ENCODE results near the gene PSMD5.

The PSMD5 gene

DNA sequence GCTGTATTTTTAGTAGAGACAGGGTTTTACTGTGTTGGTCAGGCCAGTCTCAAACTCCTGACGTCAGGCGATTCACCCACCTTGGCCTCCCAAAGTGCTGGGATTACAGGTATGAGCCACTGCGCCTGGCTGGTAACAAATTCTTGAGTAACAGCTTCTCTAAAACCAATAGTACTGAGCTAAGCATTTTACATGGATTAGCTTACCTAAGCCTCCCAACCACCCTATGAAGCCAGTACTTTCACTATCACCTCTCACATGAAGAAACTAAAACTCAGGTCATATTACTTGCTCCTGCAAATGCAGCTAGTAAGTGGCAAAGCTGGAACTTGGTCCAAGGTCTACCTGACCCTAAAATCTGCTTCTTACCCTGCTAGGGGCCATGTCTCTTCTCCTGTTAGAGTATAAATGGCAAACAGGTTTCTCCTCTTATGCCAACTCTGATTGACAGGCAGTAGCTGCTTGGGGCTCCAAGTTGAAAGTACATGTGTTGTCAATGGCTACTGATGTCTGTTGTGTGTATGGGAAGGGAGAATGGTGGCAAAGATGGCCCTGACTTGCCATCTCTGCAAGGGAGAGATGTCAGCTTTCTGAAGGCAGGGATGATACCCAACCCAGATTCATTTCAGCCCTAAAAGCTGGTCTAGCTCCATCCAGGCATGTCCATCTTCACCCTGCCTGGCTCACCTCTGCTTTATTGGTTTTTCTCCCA is 30.2 kb upstream of the PSMD5 start:
- no peaks in the 10 kb centered on the region for H3K9me3 ChIP-seq (ENCODE audit: control insufficient read depth, low read length)
- no peaks in the 10 kb centered on the region for H3K36me3 ChIP-seq (ENCODE audit: control insufficient read depth, insufficient read depth, low read length, severe bottlenecking)
- H3K27me3 ChIP-seq (replicated peaks; ENCODE audit: control insufficient read depth, insufficient read depth, low read length): no peaks in the 10 kb centered on the region
- H3K4me1 ChIP-seq (ENCODE audit: control insufficient read depth, insufficient read depth, low read length): peaks cover 14% of the 10 kb centered on the region
- DNase-seq (ENCODE audit: low read depth): no peak
- no peak overlapping the region for H3K4me3 ChIP-seq (ENCODE audit: low read length)
- H3K9ac ChIP-seq (ENCODE audit: low read length): no peak overlapping the region

DNA sequence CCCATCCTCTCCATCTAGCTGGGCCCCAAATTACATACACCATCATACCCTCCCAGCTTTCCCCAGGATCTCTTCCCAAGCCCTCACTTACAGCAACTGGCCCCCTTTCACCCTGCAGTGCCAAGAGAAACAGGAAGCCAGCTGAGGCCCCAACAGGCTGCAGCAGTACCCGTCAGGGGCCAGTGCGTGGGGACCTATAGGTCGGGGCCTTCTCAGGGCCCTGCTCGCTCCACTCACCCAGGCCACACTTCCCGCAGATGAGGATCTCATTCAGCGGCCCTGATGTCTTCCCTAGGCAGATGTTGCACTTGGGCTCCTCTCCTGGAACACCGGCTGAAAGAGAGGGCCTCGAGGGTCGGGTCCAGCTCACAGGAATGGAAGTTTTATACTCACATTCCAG is 27.5 kb upstream of the PSMD5 start:
- H3K4me3 ChIP-seq (ENCODE audit: low read length): no peak overlapping the region
- H3K4me1 ChIP-seq (ENCODE audit: control insufficient read depth, insufficient read depth, low read length): peaks cover 26% of the 10 kb centered on the region
- no peaks in the 10 kb centered on the region for H3K27me3 ChIP-seq (replicated peaks; ENCODE audit: control insufficient read depth, insufficient read depth, low read length)
- H3K36me3 ChIP-seq (ENCODE audit: control insufficient read depth, insufficient read depth, low read length, severe bottlenecking): no peaks in the 10 kb centered on the region
- no peak for DNase-seq (ENCODE audit: low read depth)
- H3K9ac ChIP-seq (ENCODE audit: low read length): no peak overlapping the region
- H3K9me3 ChIP-seq (ENCODE audit: control insufficient read depth, low read length): no peaks in the 10 kb centered on the region

DNA sequence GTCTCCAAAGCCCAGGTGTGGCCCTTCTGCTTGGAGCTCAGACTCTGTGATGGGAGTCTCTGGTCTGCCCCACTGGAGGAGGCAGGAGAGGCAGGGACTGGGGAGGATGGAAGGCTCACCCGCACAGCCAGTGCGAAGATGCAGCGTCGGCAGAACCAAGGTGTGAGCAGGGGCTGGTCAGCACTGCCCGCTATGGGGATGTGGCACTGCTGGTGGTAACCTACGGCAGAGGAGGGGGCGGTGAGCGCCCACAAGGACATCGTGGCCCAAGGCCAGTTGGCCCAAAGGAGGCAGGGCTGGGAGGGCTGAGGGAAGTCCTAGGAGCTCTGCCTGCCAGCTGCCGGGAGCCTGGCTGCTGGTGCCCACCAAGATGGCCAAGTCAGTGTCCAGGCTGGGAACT is 27.0 kb upstream of the PSMD5 start:
- no peak for DNase-seq (ENCODE audit: low read depth)
- Histone ChIP-seq H3K27me3 (replicated peaks; ENCODE audit: control insufficient read depth, insufficient read depth, low read length) (no peaks in the 10 kb centered on the region), H3K9me3 (ENCODE audit: control insufficient read depth, low read length) (no peaks in the 10 kb centered on the region), H3K9ac (ENCODE audit: low read length) (peak overlapping the region; percentile 86), H3K36me3 (ENCODE audit: control insufficient read depth, insufficient read depth, low read length, severe bottlenecking) (no peaks in the 10 kb centered on the region), H3K4me1 (ENCODE audit: control insufficient read depth, insufficient read depth, low read length) (peaks cover 30% of the 10 kb centered on the region), H3K4me3 (ENCODE audit: low read length) (peak overlapping the region; percentile 81)

DNA sequence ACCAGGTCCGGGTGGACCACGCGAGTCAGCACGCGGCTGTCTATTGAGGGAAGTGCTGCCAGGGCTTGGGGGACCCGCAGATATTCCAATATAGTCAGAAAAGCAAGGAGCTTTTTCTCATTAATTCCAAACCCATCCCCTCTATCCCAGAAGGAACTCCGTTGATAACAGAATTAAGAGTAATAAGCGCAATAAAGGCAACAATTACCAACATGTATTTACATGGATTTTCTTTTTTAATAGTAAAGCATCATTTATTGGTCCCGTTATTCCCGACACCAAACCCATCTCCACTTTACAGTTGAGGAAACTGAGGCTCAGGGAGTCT is 26.6 kb upstream of the PSMD5 start:
- Histone ChIP-seq H3K4me3 (ENCODE audit: low read length) (peak overlapping the region; percentile 81), H3K36me3 (ENCODE audit: control insufficient read depth, insufficient read depth, low read length, severe bottlenecking) (no peaks in the 10 kb centered on the region), H3K9ac (ENCODE audit: low read length) (peak overlapping the region; percentile 86), H3K4me1 (ENCODE audit: control insufficient read depth, insufficient read depth, low read length) (peaks cover 30% of the 10 kb centered on the region), H3K9me3 (ENCODE audit: control insufficient read depth, low read length) (no peaks in the 10 kb centered on the region), H3K27me3 (replicated peaks; ENCODE audit: control insufficient read depth, insufficient read depth, low read length) (no peaks in the 10 kb centered on the region)
- DNase-seq (ENCODE audit: low read depth): no peak

DNA sequence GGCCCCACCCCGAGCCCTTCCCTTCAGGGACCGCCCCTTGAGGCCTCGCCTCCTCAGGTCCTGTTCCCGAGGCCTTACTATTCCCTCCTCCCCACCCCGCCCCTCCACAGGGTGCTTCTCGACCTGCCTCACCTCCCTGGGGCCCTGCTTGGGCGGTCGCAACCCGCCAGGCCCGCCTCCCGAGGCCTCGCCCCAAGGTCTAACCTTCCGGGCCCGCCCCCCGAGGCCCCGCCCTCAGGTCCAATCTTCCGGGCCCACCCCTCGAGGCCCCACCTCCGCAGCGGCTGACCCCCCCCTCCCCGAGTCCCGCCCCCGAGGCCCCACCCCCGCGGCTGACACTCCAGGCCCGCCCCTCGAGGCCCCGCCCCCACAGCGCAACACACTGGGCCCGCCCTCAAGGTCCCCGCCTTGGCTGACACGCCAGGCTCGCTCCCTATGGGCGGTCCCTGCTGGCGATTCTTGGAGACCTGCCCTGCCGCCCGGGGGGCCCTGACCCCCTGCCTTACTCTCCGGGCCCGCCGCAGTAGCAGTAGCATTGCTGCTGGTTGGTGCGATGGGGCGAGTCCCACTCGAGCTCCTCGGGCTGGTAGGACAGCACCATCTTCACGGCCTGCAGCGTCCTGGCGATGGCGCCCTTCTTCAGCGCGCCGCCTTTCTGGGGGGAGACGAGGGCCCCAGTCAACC is 26.1 kb upstream of the PSMD5 start:
- H3K4me1 ChIP-seq (ENCODE audit: control insufficient read depth, insufficient read depth, low read length): peaks cover 30% of the 10 kb centered on the region
- H3K9ac ChIP-seq (ENCODE audit: low read length): peak overlapping the region; percentile 86
- no peaks in the 10 kb centered on the region for H3K27me3 ChIP-seq (replicated peaks; ENCODE audit: control insufficient read depth, insufficient read depth, low read length)
- no peaks in the 10 kb centered on the region for H3K9me3 ChIP-seq (ENCODE audit: control insufficient read depth, low read length)
- H3K4me3 ChIP-seq (ENCODE audit: low read length): peak overlapping the region; percentile 81
- peak; percentile 97 for DNase-seq (ENCODE audit: low read depth)
- H3K36me3 ChIP-seq (ENCODE audit: control insufficient read depth, insufficient read depth, low read length, severe bottlenecking): no peaks in the 10 kb centered on the region

DNA sequence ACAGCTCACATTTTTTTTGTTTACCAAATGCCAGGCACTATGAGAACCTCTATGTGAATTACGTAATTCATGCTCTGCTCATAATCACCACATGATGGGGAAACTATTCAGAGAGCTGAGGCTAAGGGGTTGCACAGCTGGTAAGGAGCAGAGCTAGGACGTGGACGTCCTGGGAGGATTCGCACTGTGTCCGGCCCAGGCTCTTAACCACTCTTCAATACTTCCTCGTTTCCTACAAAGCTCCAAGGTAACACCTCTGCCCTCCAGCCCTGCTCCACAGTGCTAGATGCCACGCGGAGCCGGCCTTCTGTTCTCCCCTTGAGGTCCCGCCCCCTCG is 25.6 kb upstream of the PSMD5 start:
- H3K36me3 ChIP-seq (ENCODE audit: control insufficient read depth, insufficient read depth, low read length, severe bottlenecking): no peaks in the 10 kb centered on the region
- H3K9me3 ChIP-seq (ENCODE audit: control insufficient read depth, low read length): no peaks in the 10 kb centered on the region
- H3K9ac ChIP-seq (ENCODE audit: low read length): peak overlapping the region; percentile 69
- H3K4me3 ChIP-seq (ENCODE audit: low read length): peak overlapping the region; percentile 76
- DNase-seq (ENCODE audit: low read depth): peak; percentile 77
- H3K4me1 ChIP-seq (ENCODE audit: control insufficient read depth, insufficient read depth, low read length): peaks cover 30% of the 10 kb centered on the region
- H3K27me3 ChIP-seq (replicated peaks; ENCODE audit: control insufficient read depth, insufficient read depth, low read length): no peaks in the 10 kb centered on the region

DNA sequence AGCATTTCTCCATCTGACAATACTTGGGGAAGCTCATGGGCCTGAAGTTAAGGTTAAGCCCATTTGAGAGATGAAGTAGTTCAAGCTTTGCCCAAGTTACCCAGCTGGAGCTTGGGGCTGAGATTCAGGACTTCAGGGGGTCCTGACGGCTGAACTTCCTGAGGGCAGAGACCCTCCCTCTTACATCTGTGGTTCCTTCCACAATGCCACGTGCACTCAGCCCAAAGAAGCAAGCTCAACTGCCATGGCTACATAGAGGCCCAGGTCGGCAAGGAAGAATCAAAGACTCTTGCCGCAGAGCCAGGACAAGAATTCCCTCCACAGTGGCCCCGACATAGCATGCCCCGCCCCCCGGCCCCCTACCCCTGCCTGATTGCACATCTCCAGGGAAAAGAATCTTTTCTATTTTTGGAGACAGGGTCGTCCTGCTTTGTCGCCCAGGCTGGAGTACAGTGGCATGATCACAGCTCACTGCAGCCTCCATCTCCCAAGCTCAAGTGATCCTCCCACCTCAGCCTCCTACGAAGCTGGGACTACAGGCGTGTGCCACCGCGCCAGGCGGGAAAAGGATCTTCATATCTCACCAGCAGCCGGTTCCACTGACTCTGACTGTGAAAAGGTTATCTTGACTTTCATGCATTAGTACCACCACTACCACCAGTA is 25.1 kb upstream of the PSMD5 start:
- H3K4me1 ChIP-seq (ENCODE audit: control insufficient read depth, insufficient read depth, low read length): peaks cover 30% of the 10 kb centered on the region
- H3K9me3 ChIP-seq (ENCODE audit: control insufficient read depth, low read length): no peaks in the 10 kb centered on the region
- DNase-seq (ENCODE audit: low read depth): no peak
- H3K36me3 ChIP-seq (ENCODE audit: control insufficient read depth, insufficient read depth, low read length, severe bottlenecking): no peaks in the 10 kb centered on the region
- no peaks in the 10 kb centered on the region for H3K27me3 ChIP-seq (replicated peaks; ENCODE audit: control insufficient read depth, insufficient read depth, low read length)
- H3K4me3 ChIP-seq (ENCODE audit: low read length): peak overlapping the region; percentile 76
- peak overlapping the region; percentile 69 for H3K9ac ChIP-seq (ENCODE audit: low read length)

DNA sequence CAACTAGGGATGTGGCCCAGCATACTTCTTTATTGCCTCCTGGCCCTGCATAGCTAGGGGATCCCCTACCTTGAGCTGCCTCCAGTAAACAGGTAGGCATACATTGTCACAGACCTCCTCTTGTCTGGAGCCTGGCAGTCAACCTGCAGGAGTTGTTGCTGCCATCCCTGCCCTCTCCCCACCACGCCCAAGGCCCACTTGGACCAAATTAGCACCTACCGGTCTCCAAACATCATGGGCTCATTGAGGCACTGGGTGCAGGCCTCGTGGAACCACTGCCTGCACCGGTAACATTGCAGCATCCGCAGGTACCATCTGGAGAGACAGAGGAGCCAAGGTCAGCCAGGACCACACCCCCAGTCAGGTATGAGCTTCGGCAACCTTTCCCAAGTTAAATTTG is 23.9 kb upstream of the PSMD5 start:
- Histone ChIP-seq H3K27me3 (replicated peaks; ENCODE audit: control insufficient read depth, insufficient read depth, low read length) (no peaks in the 10 kb centered on the region), H3K4me3 (ENCODE audit: low read length) (no peak overlapping the region), H3K4me1 (ENCODE audit: control insufficient read depth, insufficient read depth, low read length) (peaks cover 30% of the 10 kb centered on the region), H3K36me3 (ENCODE audit: control insufficient read depth, insufficient read depth, low read length, severe bottlenecking) (no peaks in the 10 kb centered on the region), H3K9me3 (ENCODE audit: control insufficient read depth, low read length) (no peaks in the 10 kb centered on the region), H3K9ac (ENCODE audit: low read length) (no peak overlapping the region)
- no peak for DNase-seq (ENCODE audit: low read depth)

DNA sequence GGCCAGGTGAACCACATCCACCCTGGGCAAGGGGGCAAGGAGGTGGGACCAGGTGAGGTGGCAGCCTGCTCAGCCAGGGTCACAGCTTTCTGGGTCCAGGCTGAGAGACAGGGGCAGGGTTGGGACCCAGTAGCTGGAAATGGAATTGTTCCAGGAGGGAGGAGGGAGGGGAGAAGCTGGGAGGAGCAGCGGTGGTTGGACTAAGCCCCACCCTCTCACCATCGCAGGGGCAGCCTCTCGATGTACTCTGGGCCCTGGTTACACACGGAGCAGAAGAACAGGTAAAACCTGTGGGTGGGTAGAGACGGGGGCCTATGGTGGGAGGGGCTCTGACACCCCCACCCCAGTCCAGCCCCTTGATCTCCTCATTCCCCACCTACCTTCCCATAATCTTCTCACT is 23.1 kb upstream of the PSMD5 start:
- H3K9ac ChIP-seq (ENCODE audit: low read length): peak overlapping the region; percentile 23
- H3K4me1 ChIP-seq (ENCODE audit: control insufficient read depth, insufficient read depth, low read length): peaks cover 30% of the 10 kb centered on the region
- no peaks in the 10 kb centered on the region for H3K27me3 ChIP-seq (replicated peaks; ENCODE audit: control insufficient read depth, insufficient read depth, low read length)
- no peak for DNase-seq (ENCODE audit: low read depth)
- H3K9me3 ChIP-seq (ENCODE audit: control insufficient read depth, low read length): no peaks in the 10 kb centered on the region
- no peak overlapping the region for H3K4me3 ChIP-seq (ENCODE audit: low read length)
- peaks cover 4% of the 10 kb centered on the region for H3K36me3 ChIP-seq (ENCODE audit: control insufficient read depth, insufficient read depth, low read length, severe bottlenecking)

DNA sequence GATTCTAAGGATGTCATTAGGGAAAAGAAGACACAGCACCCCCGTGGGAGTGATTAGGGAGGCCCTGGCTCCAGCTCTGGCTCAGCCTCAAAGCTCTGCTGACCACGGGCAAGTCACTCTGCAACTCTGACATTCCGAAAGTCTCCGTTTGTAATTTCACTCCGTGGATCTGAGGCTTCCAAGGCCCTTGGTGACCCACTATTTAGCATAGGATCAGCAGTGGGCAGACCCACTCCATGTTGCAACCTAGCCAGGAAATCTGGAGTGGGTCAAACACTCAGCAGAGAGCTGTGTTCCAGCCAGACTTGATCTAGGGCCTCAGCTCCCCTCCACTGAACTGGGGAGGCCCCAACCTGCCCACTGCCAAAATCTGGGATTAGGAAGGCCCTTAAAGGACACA is 22.5 kb upstream of the PSMD5 start:
- H3K36me3 ChIP-seq (ENCODE audit: control insufficient read depth, insufficient read depth, low read length, severe bottlenecking): peaks cover 7% of the 10 kb centered on the region
- H3K4me3 ChIP-seq (ENCODE audit: low read length): no peak overlapping the region
- no peaks in the 10 kb centered on the region for H3K9me3 ChIP-seq (ENCODE audit: control insufficient read depth, low read length)
- H3K4me1 ChIP-seq (ENCODE audit: control insufficient read depth, insufficient read depth, low read length): peaks cover 30% of the 10 kb centered on the region
- no peak for DNase-seq (ENCODE audit: low read depth)
- peak overlapping the region; percentile 23 for H3K9ac ChIP-seq (ENCODE audit: low read length)
- H3K27me3 ChIP-seq (replicated peaks; ENCODE audit: control insufficient read depth, insufficient read depth, low read length): no peaks in the 10 kb centered on the region

DNA sequence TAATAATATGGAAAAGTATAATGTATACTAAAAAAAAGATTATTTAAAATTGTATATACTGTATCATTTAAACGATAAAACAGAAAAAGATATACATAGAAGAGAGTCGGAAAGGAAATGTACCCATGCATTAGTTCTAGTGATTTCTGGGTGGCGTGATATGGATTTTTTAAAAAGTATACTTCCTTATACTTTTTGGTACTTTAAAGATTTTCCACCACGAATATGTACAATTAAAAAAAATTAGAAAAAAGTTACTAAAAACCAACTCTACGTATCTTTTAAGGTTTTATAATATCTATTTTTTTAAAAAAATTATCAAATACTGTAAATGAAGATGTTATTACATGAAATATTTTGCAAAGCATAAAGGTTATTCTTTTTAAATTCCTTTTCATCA is 22.0 kb upstream of the PSMD5 start:
- H3K36me3 ChIP-seq (ENCODE audit: control insufficient read depth, insufficient read depth, low read length, severe bottlenecking): peaks cover 9% of the 10 kb centered on the region
- no peaks in the 10 kb centered on the region for H3K9me3 ChIP-seq (ENCODE audit: control insufficient read depth, low read length)
- H3K9ac ChIP-seq (ENCODE audit: low read length): peak overlapping the region; percentile 23
- no peak overlapping the region for H3K4me3 ChIP-seq (ENCODE audit: low read length)
- H3K27me3 ChIP-seq (replicated peaks; ENCODE audit: control insufficient read depth, insufficient read depth, low read length): no peaks in the 10 kb centered on the region
- H3K4me1 ChIP-seq (ENCODE audit: control insufficient read depth, insufficient read depth, low read length): peaks cover 30% of the 10 kb centered on the region
- DNase-seq (ENCODE audit: low read depth): no peak

Measured in adipocyte (in vitro differentiated cells).